MCF 10A (cell line): ENCODE measurements around the gene FLNA. TPM values are rescaled to one million over a fixed set of nuclear protein-coding genes. Genes with fewer than 3 reads are reported as not detected.

Experiments
- Bru-seq: library from RNA; stranded (reverse); fragments of 400-500 nt; gene quantifications from one replicate; lab custom pipeline; 2021; lab: Mats Ljungman, UMichigan
- BruChase-seq, 2 experiments: library from RNA; stranded (reverse); fragments of 400-500 nt; gene quantifications; one replicate each; lab custom pipeline; 2021; lab: Mats Ljungman, UMichigan
- BruUV-seq: library from RNA; stranded (reverse); fragments of 400-500 nt; replicated peaks from 2 replicates; lab custom pipeline; 2021; lab: Mats Ljungman, UMichigan
- CTCF ChIA-PET: fragments of 300-600 bp; sonication (Branson Sonifier 250); formaldehyde crosslinking; extraction: SDS; loops from one replicate; lab custom pipeline; 2021; ENCODE audit warnings: antibody characterized with exemption, inconsistent platforms; lab: Yijun Ruan, JAX
- POLR2A ChIA-PET: fragments of 300-600, 350-650 bp; sonication (Branson Sonifier 250); formaldehyde crosslinking; extraction: SDS; loops from one replicate; lab custom pipeline; 2020; ENCODE audit warnings: antibody characterized with exemption, inconsistent platforms; lab: Yijun Ruan, JAX
- DNase-seq: peaks from one replicate; pipeline ENCODE4 v3.0.0-alpha.2; 2018; ENCODE audit not compliant: unreplicated experiment
- H3K27ac Mint-ChIP-seq: one replicate; pipeline ENCODE4 v1.8.0; 2022; ENCODE audit warnings: mild to moderate bottlenecking, low read depth, mixed read lengths; ENCODE audit not compliant: unreplicated experiment
- H3K27me3 Mint-ChIP-seq: one replicate; pipeline ENCODE4 v1.8.0; 2022; ENCODE audit warnings: mixed read lengths; ENCODE audit not compliant: insufficient read depth, unreplicated experiment
- H3K36me3 Mint-ChIP-seq: one replicate; pipeline ENCODE4 v1.8.0; 2022; ENCODE audit warnings: mild to moderate bottlenecking, moderate library complexity, mixed read lengths; ENCODE audit not compliant: insufficient read depth, unreplicated experiment
- H3K4me1 Mint-ChIP-seq: one replicate; pipeline ENCODE4 v1.8.0; 2022; ENCODE audit warnings: mixed read lengths; ENCODE audit not compliant: insufficient read depth, unreplicated experiment
- H3K4me3 Mint-ChIP-seq: one replicate; pipeline ENCODE4 v1.8.0; 2022; ENCODE audit warnings: mild to moderate bottlenecking, moderate library complexity, mixed read lengths; ENCODE audit not compliant: unreplicated experiment
- H3K9me3 Mint-ChIP-seq: one replicate; pipeline ENCODE4 v1.8.0; 2022; ENCODE audit warnings: mixed read lengths; ENCODE audit not compliant: unreplicated experiment
- CTCF ChIP-seq: fragments of 200-600 bp; IDR thresholded peaks from one replicate; pipeline ENCODE4 v1.8.0; 2022; ENCODE audit warnings: antibody characterized with exemption, mild to moderate bottlenecking; ENCODE audit not compliant: unreplicated experiment
- intact Hi-C: fragments of 100-400 bp; cut with micrococcal nuclease; formaldehyde crosslinking; loops from 2 replicates; pipeline ENCODE4 v1.14.1; 2022
- long read RNA-seq: library from polyadenylated mRNA; stranded (forward); transcript quantifications from one replicate; pipeline ENCODE4 v2.0.0, GENCODE V29; 2022
- total RNA-seq: library from RNA; stranded (reverse); gene quantifications from 2 replicates; pipeline ENCODE4 v1.2.3, GENCODE V29; 2022

FLNA gene
- total RNA-seq = 1,218 and 1,231 TPM in 2 replicates
- Bru-seq, nascent RNA = percentile 86 among the genes with signal in this experiment
- BruChase-seq, experiment 1, labeled RNA remaining after a 6-hour chase = percentile 97 among the genes with signal in this experiment
- BruChase-seq, experiment 2, labeled RNA remaining after a 2-hour chase = percentile 93 among the genes with signal in this experiment
- long read RNA-seq, full-length matches to known transcripts = 208 of 743 reads
- long read RNA-seq, partial matches to known transcripts = 469 of 743 reads
- long read RNA-seq, other reads (novel, unspliced or antisense) = 66 of 743 reads

- Mint-ChIP-seq H3K36me3 (peaks cover 10% of the 10 kb centered on the region), H3K27me3 (no peaks in the 10 kb centered on the region), H3K27ac (peak within 1 kb of the TSS; percentile 27), H3K4me3 (peak within 1 kb of the TSS; percentile 70), H3K4me1 (no peaks in the 10 kb centered on the region), H3K9me3 (no peaks in the 10 kb centered on the region)
- DNase-seq = no peak
- TF ChIP-seq CTCF = no peak
- ChIA-PET POLR2A (interaction anchor here (0.6 to 5.6 kb wide), 8 partner anchors 9 to 260 kb away, joined by 3 to 57 read pairs (median 6); partner anchors contain the start of genes RPL10, TAFAZZIN and UBL4A), CTCF (interaction anchor here (0.6 to 3.1 kb wide), 19 partner anchors 8 to 484 kb away, joined by 3 to 54 read pairs (median 4); partner anchors contain the start of genes DNASE1L1 and RPL10)
- no TSS peak for BruUV-seq
- intact Hi-C loops = no loop called here
These were observed at the start of gene FLNA for GRCh38 chrX:154374313-154375155. FLNA (minus strand) TSS chrX:154374634; CDS start chrX:154371245, 3,389 bp downstream.

GRCh38 chrX:154420402-154420756, 45.9 kb upstream of the FLNA start:
- H3K27ac Mint-ChIP-seq = no peak overlapping the region
- no peak overlapping the region for H3K4me3 Mint-ChIP-seq
- DNase-seq = no peak
- H3K9me3 Mint-ChIP-seq = no peaks in the 10 kb centered on the region
- ChIA-PET CTCF (no interaction called here), POLR2A (interaction anchor here (2.2 kb wide), 1 partner anchor 9 kb away, joined by 10 read pairs; the partner anchor contains the start of gene TAFAZZIN)
- no peaks in the 10 kb centered on the region for H3K4me1 Mint-ChIP-seq
- peaks cover 8% of the 10 kb centered on the region for H3K36me3 Mint-ChIP-seq
- intact Hi-C loops = no loop called here
- H3K27me3 Mint-ChIP-seq = peaks cover 13% of the 10 kb centered on the region
- TF ChIP-seq CTCF = no peak
- no TSS peak for BruUV-seq

GRCh38 chrX:154419688-154420401, 45.4 kb upstream of the FLNA start:
- intact Hi-C loops = no loop called here
- no peak for TF ChIP-seq CTCF
- no peaks in the 10 kb centered on the region for H3K9me3 Mint-ChIP-seq
- H3K36me3 Mint-ChIP-seq = peaks cover 8% of the 10 kb centered on the region
- no peaks in the 10 kb centered on the region for H3K4me1 Mint-ChIP-seq
- peaks cover 13% of the 10 kb centered on the region for H3K27me3 Mint-ChIP-seq
- no peak overlapping the region for H3K27ac Mint-ChIP-seq
- DNase-seq = no peak
- no peak overlapping the region for H3K4me3 Mint-ChIP-seq
- BruUV-seq = no TSS peak
- ChIA-PET CTCF (no interaction called here), POLR2A (no interaction called here)
